Esophagus muscularis mucosa (tissue), 4 donors: ENCODE data around the gene PDE4D. TPM values are rescaled to one million over a fixed set of nuclear protein-coding genes. Genes with fewer than 3 reads are reported as not detected.

ENCODE experiments used
- DNase-seq: peaks from one replicate; pipeline ENCODE4 v3.0.0-alpha.2; 2017; ENCODE audit errors: extremely low spot score
- H3K27ac ChIP-seq, 4 donors: fragments of 200-600 bp; sonication (generic); replicated peaks in 1 of 4; 1 replicate in 3 of 4; 2 replicates in 1 of 4; pipeline ENCODE4 v1.5.1; 2016 to 2019; ENCODE audit warnings: mild to moderate bottlenecking in 1 of 4
- H3K27me3 ChIP-seq, 4 donors: fragments of 200-600 bp; sonication (generic); one replicate each; pipeline versions ENCODE4 v1.5.1 to v1.6.0; 2016 to 2019
- H3K36me3 ChIP-seq, 4 donors: fragments of 200-600 bp; sonication (generic); one replicate each; pipeline ENCODE4 v1.5.1; 2016 to 2019
- H3K4me1 ChIP-seq, 4 donors: fragments of 200-600 bp; sonication (generic); one replicate each; pipeline ENCODE4 v1.5.1; 2016 to 2019
- H3K4me3 ChIP-seq, 4 donors: fragments of 200-600 bp; sonication (generic); 1 replicate in 2 of 4; 2 replicates in 2 of 4; pipeline ENCODE4 v1.5.1; 2016 to 2019; ENCODE audit warnings: mild to moderate bottlenecking in 4 of 4, moderate library complexity in 1 of 4
- H3K9me3 ChIP-seq, 4 donors: fragments of 200-600 bp; sonication (generic); 1 replicate in 3 of 4; 2 replicates in 1 of 4; pipeline ENCODE4 v1.5.1; 2016 to 2019
- EP300 ChIP-seq: sonication (generic); formaldehyde crosslinking; IDR thresholded peaks from one replicate; pipeline ENCODE4 v1.6.1; 2017; ENCODE audit warnings: antibody characterized with exemption
- POLR2A ChIP-seq: fragments of 450-650 bp; IDR thresholded peaks from one replicate; pipeline ENCODE4 v1.6.1; 2017; ENCODE audit warnings: antibody characterized with exemption, moderate library complexity, mild to moderate bottlenecking, low read depth
- POLR2AphosphoS5 ChIP-seq, 2 donors: sonication (generic); formaldehyde crosslinking; IDR thresholded peaks; one replicate each; pipeline ENCODE4 v1.6.1; 2017; ENCODE audit warnings: antibody characterized with exemption in 2 of 2
- WGBS: methylation state at CpG from one replicate; pipeline ENCODE4 v1.1.5; 2018; 5-methylcytosine and 5-hydroxymethylcytosine counted together
- intact Hi-C: fragments of 100-400 bp; cut with DNase I; formaldehyde crosslinking; loops from one replicate; pipeline ENCODE4 v1.15.1; 2023
- total RNA-seq, 4 donors: library from RNA; depleted of rRNA; stranded (reverse); fragments of >200 nt; gene quantifications; one replicate each; pipeline versions ENCODE4 v1.1.0 to v1.2.1, GENCODE V29; 2016
- TF ChIP-seq, protein P1 (sequence below), 3 experiments: fragments of 200-600 bp in 2 of 3; fragments of 450-650 bp in 1 of 3; sonication (generic) in 2 of 3; IDR thresholded peaks; one replicate each; pipeline ENCODE4 v1.5.1; 2017 to 2019; ENCODE audit warnings: antibody characterized with exemption in 3 of 3, mild to moderate bottlenecking in 2 of 3, moderate library complexity in 1 of 3

Gene PDE4D
- total RNA-seq, 4 donors from 2014 or later, result 39.2 to 87.0 (median 50.2) TPM

DNA sequence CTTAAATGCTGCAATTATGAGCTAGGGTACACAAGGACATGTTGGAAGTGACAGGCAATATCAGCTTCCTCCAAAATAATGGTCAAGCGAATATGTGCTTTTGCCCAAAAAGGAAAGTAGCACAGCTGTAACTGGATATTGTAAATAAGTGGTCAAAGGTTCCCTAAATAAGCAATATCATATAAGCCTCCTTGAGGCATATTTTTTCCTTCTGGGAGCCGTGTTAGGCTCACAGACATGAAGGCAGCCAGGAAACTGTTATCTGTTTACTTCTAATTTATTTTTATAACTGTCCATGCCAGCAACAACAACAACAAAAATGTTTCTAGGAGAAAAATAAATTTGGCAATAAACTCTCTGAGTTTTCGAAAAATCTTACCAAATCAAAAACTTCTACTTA is 648.3 kb downstream of the PDE4D start:
- no peak overlapping the region for H3K4me3 ChIP-seq
- H3K27me3 ChIP-seq, result no peaks in the 10 kb centered on the region
- H3K27ac ChIP-seq, result peak overlapping the region; percentile 40 to 74 (median 65)
- intact Hi-C loops, result no loop called here
- no peaks in the 10 kb centered on the region for H3K9me3 ChIP-seq
- 38% methylated on average over 3 of the region's 3 CpGs for WGBS
- H3K36me3 ChIP-seq, result no peaks in the 10 kb centered on the region
- no peak for TF ChIP-seq POLR2A
- no peak for TF ChIP-seq POLR2AphosphoS5 (IDR thresholded peaks at IDR 0.05)
- peaks cover 10 to 66% (median 43%) of the 10 kb centered on the region in 4 donors for H3K4me1 ChIP-seq
- DNase-seq, result no peak

- TF ChIP-seq POLR2AphosphoS5 (IDR thresholded peaks at IDR 0.05) (no peak), POLR2A (no peak), EP300 (no peak)
- TF ChIP-seq, protein P1, sequence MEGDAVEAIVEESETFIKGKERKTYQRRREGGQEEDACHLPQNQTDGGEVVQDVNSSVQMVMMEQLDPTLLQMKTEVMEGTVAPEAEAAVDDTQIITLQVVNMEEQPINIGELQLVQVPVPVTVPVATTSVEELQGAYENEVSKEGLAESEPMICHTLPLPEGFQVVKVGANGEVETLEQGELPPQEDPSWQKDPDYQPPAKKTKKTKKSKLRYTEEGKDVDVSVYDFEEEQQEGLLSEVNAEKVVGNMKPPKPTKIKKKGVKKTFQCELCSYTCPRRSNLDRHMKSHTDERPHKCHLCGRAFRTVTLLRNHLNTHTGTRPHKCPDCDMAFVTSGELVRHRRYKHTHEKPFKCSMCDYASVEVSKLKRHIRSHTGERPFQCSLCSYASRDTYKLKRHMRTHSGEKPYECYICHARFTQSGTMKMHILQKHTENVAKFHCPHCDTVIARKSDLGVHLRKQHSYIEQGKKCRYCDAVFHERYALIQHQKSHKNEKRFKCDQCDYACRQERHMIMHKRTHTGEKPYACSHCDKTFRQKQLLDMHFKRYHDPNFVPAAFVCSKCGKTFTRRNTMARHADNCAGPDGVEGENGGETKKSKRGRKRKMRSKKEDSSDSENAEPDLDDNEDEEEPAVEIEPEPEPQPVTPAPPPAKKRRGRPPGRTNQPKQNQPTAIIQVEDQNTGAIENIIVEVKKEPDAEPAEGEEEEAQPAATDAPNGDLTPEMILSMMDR (IDR thresholded peaks at IDR 0.05), result no peak
- no peaks in the 10 kb centered on the region for H3K27me3 ChIP-seq
- 78% methylated on average over 1 of the region's 1 CpG for WGBS
- intact Hi-C loops, result no loop called here
- H3K4me3 ChIP-seq, result no peak overlapping the region
- DNase-seq, result no peak
- H3K4me1 ChIP-seq, result peaks cover 21 to 52% (median 42%) of the 10 kb centered on the region in 4 donors
- H3K9me3 ChIP-seq, result no peaks in the 10 kb centered on the region
- no peaks in the 10 kb centered on the region for H3K36me3 ChIP-seq
- no peak overlapping the region for H3K27ac ChIP-seq
Observed at GRCh38 chr5:59241552-59241951, 652.0 kb downstream of the PDE4D start.

- TF ChIP-seq POLR2A (no peak), EP300 (no peak), POLR2AphosphoS5 (IDR thresholded peaks at IDR 0.05) (no peak)
- TF ChIP-seq, protein P1 (IDR thresholded peaks at IDR 0.05), result no peak
- 100% methylated on average over 1 of the region's 1 CpG for WGBS
- no peaks in the 10 kb centered on the region for H3K36me3 ChIP-seq
- H3K27me3 ChIP-seq, result no peaks in the 10 kb centered on the region
- DNase-seq, result no peak
- H3K4me1 ChIP-seq, result peaks cover 22 to 52% (median 41%) of the 10 kb centered on the region in 4 donors
- no peak overlapping the region for H3K4me3 ChIP-seq
- H3K27ac ChIP-seq, result no peak overlapping the region
- intact Hi-C loops, result no loop called here
- no peaks in the 10 kb centered on the region for H3K9me3 ChIP-seq
Observed at GRCh38 chr5:59241119-59241518, 652.4 kb downstream of the PDE4D start.

GRCh38 chr5:59238126-59238902 is 655.2 kb downstream of the PDE4D start:
- Histone ChIP-seq H3K36me3 (no peaks in the 10 kb centered on the region), H3K27me3 (no peaks in the 10 kb centered on the region), H3K27ac (no peak overlapping the region), H3K4me1 (peaks cover 12 to 49% (median 35%) of the 10 kb centered on the region in 4 donors), H3K9me3 (no peaks in the 10 kb centered on the region), H3K4me3 (no peak overlapping the region)
- intact Hi-C loops, result no loop called here
- DNase-seq, result no peak
- WGBS, result 86% methylated on average over 3 of the region's 3 CpGs
- no peak for TF ChIP-seq POLR2AphosphoS5 (IDR thresholded peaks at IDR 0.05)
- TF ChIP-seq, protein P1 (IDR thresholded peaks at IDR 0.05), result no peak
- TF ChIP-seq EP300, result no peak
- TF ChIP-seq POLR2A, result no peak

- intact Hi-C loops, result no loop called here
- H3K4me3 ChIP-seq, result no peak overlapping the region
- H3K27me3 ChIP-seq, result no peaks in the 10 kb centered on the region
- no peak for DNase-seq
- peaks cover 12 to 47% (median 35%) of the 10 kb centered on the region in 4 donors for H3K4me1 ChIP-seq
- no peaks in the 10 kb centered on the region for H3K36me3 ChIP-seq
- no peaks in the 10 kb centered on the region for H3K9me3 ChIP-seq
- TF ChIP-seq, protein P1 (IDR thresholded peaks at IDR 0.05), result no peak
- TF ChIP-seq POLR2A (no peak), POLR2AphosphoS5 (IDR thresholded peaks at IDR 0.05) (no peak), EP300 (no peak)
- no peak overlapping the region for H3K27ac ChIP-seq
Observed at GRCh38 chr5:59236986-59237385, 656.5 kb downstream of the PDE4D start.
